H9 (cell line): Measurements from ENCODE around the gene UBAC2. TPM values are rescaled to one million over a fixed set of nuclear protein-coding genes. Genes with fewer than 3 reads are reported as not detected.

ENCODE experiments used
- DNase-seq: peaks from one replicate; pipeline ENCODE4 v3.0.0-alpha.2; 2017
- H2AFZ ChIP-seq: one replicate; pipeline ENCODE4 v1.6.1; 2013; ENCODE audit warnings: mild to moderate bottlenecking, low read length, control low read depth, moderate library complexity
- H2AK5ac ChIP-seq: 2 replicates; pipeline ENCODE4 v1.6.1; 2013; ENCODE audit warnings: low read length, control low read depth, mixed read lengths; ENCODE audit not compliant: insufficient read length
- H2BK120ac ChIP-seq: one replicate; pipeline ENCODE4 v1.6.1; 2013; ENCODE audit warnings: low read depth, mild to moderate bottlenecking, low read length, control low read depth, inconsistent platforms; ENCODE audit not compliant: poor library complexity, severe bottlenecking
- H2BK12ac ChIP-seq: 2 replicates; pipeline ENCODE4 v1.6.1; 2013; ENCODE audit warnings: low read length, control low read depth, mixed read lengths, low read depth; ENCODE audit not compliant: insufficient read length
- H2BK15ac ChIP-seq: 2 replicates; pipeline ENCODE4 v1.6.1; 2013; ENCODE audit warnings: low read depth, low read length, control low read depth
- H2BK20ac ChIP-seq: one replicate; pipeline ENCODE4 v1.6.1; 2013; ENCODE audit warnings: low read depth, mild to moderate bottlenecking, low read length, control low read depth, inconsistent platforms; ENCODE audit not compliant: poor library complexity, severe bottlenecking
- H2BK5ac ChIP-seq: 2 replicates; pipeline ENCODE4 v1.6.1; 2013; ENCODE audit warnings: low read length, control low read depth, mixed read lengths; ENCODE audit not compliant: insufficient read length
- H3K14ac ChIP-seq: 2 replicates; pipeline ENCODE4 v1.6.1; 2013; ENCODE audit warnings: low read length, control low read depth; ENCODE audit not compliant: insufficient read depth
- H3K18ac ChIP-seq: 2 replicates; pipeline ENCODE4 v1.6.1; 2013; ENCODE audit warnings: low read depth, mild to moderate bottlenecking, mixed read lengths, low read length, control low read depth; ENCODE audit not compliant: insufficient read length
- H3K23ac ChIP-seq: 2 replicates; pipeline ENCODE4 v1.6.1; 2013; ENCODE audit warnings: low read length, control low read depth, mixed read lengths, low read depth; ENCODE audit not compliant: insufficient read length
- H3K23me2 ChIP-seq: 2 replicates; pipeline ENCODE4 v1.6.1; 2013; ENCODE audit warnings: low read depth, mild to moderate bottlenecking, mixed read lengths, low read length, control low read depth; ENCODE audit not compliant: insufficient read length, poor library complexity, severe bottlenecking
- H3K27ac ChIP-seq: 2 replicates; pipeline ENCODE4 v1.5.1; 2013; ENCODE audit warnings: low read length, control low read depth, mixed read lengths, low read depth; ENCODE audit not compliant: insufficient read length
- H3K27me3 ChIP-seq: 2 replicates; pipeline ENCODE4 v1.6.1; 2013; ENCODE audit warnings: low read length, control low read depth, inconsistent platforms; ENCODE audit not compliant: insufficient read depth
- H3K4ac ChIP-seq: 2 replicates; pipeline ENCODE4 v1.6.1; 2013; ENCODE audit warnings: low read depth, mild to moderate bottlenecking, control low read depth, inconsistent platforms, low read length, moderate library complexity
- H3K4me1 ChIP-seq: 2 replicates; pipeline ENCODE4 v1.6.1; 2013; ENCODE audit warnings: low read length, control low read depth, inconsistent platforms; ENCODE audit not compliant: insufficient read depth
- H3K4me2 ChIP-seq: 2 replicates; pipeline ENCODE4 v1.6.1; 2013; ENCODE audit warnings: low read length, control low read depth, mixed read lengths; ENCODE audit not compliant: insufficient read length, insufficient read depth
- H3K56ac ChIP-seq: 2 replicates; pipeline ENCODE4 v1.6.1; 2013; ENCODE audit warnings: low read depth, mild to moderate bottlenecking, mixed read lengths, low read length, control low read depth; ENCODE audit not compliant: insufficient read length
- H3K79me1 ChIP-seq: 2 replicates; pipeline ENCODE4 v1.6.1; 2013; ENCODE audit warnings: low read depth, mild to moderate bottlenecking, moderate library complexity, low read length, control low read depth, inconsistent platforms; ENCODE audit not compliant: insufficient read depth, poor library complexity, severe bottlenecking
- H3K79me2 ChIP-seq: 2 replicates; pipeline ENCODE4 v1.6.1; 2013; ENCODE audit warnings: low read length, control low read depth, inconsistent platforms; ENCODE audit not compliant: insufficient read depth
- H3K9ac ChIP-seq: 2 replicates; pipeline ENCODE4 v1.6.1; 2013; ENCODE audit warnings: low read length, control low read depth, mixed read lengths; ENCODE audit not compliant: insufficient read length; ENCODE audit errors: extremely low read depth
- H3K9me3 ChIP-seq: one replicate; pipeline ENCODE4 v1.6.1; 2013; ENCODE audit warnings: low read depth, low read length, inconsistent platforms; ENCODE audit not compliant: control insufficient read depth
- H3T11ph ChIP-seq: one replicate; pipeline ENCODE4 v1.6.1; 2013; ENCODE audit warnings: mild to moderate bottlenecking, low read length, control low read depth, inconsistent platforms
- H4K20me1 ChIP-seq: one replicate; pipeline ENCODE4 v1.6.1; 2013; ENCODE audit not compliant: control insufficient read depth, insufficient read length, insufficient read depth
- H4K5ac ChIP-seq: 2 replicates; pipeline ENCODE4 v1.6.1; 2013; ENCODE audit warnings: low read depth, mild to moderate bottlenecking, mixed read lengths, low read length, control low read depth; ENCODE audit not compliant: insufficient read length
- H4K8ac ChIP-seq: replicated peaks from 2 replicates; pipeline ENCODE4 v1.6.1; 2013; ENCODE audit warnings: low read length, control low read depth, mixed read lengths, low read depth; ENCODE audit not compliant: insufficient read length
- H4K91ac ChIP-seq: 2 replicates; pipeline ENCODE4 v1.6.1; 2013; ENCODE audit warnings: low read depth, mild to moderate bottlenecking, moderate library complexity, mixed read lengths, low read length, control low read depth; ENCODE audit not compliant: insufficient read length
- H3K27ac Mint-ChIP-seq, 3 experiments: 2 replicates in 2 of 3; 3 replicates in 1 of 3; pipeline ENCODE4 v1.8.0; 2020 to 2021; ENCODE audit warnings: mixed read lengths in 3 of 3, mild to moderate bottlenecking in 1 of 3, moderate library complexity in 1 of 3
- H3K27me3 Mint-ChIP-seq: 2 replicates; pipeline ENCODE4 v1.8.0; 2021; ENCODE audit warnings: low read depth, mild to moderate bottlenecking, moderate library complexity, mixed read lengths
- H3K36me3 Mint-ChIP-seq, 3 experiments: 2 replicates in 2 of 3; 3 replicates in 1 of 3; pipeline ENCODE4 v1.8.0; 2020 to 2021; ENCODE audit warnings: low read depth in 3 of 3, mixed read lengths in 3 of 3; ENCODE audit not compliant: insufficient read depth in 1 of 3
- H3K4me1 Mint-ChIP-seq, 2 experiments: 2 replicates each; pipeline ENCODE4 v1.8.0; 2020; ENCODE audit warnings: mixed read lengths in 2 of 2
- H3K4me3 Mint-ChIP-seq, 2 experiments: 2 replicates in 1 of 2; 3 replicates in 1 of 2; pipeline ENCODE4 v1.8.0; 2020 to 2021; ENCODE audit warnings: mild to moderate bottlenecking in 2 of 2, mixed read lengths in 2 of 2, moderate library complexity in 1 of 2
- H3K9me3 Mint-ChIP-seq, 2 experiments: 2 replicates in 1 of 2; 3 replicates in 1 of 2; pipeline ENCODE4 v1.8.0; 2020; ENCODE audit warnings: mild to moderate bottlenecking in 2 of 2, mixed read lengths in 2 of 2, moderate library complexity in 1 of 2
- WGBS: extraction: QIAGEN DNeasy Blood & Tissue Kit; methylation state at CpG from one replicate; pipeline ENCODE4 v1.1.7; 2013; ENCODE audit warnings: missing lambda C conversion rate, low lambda C conversion rate, mixed read lengths; ENCODE audit not compliant: insufficient read length; ENCODE audit errors: extremely low coverage; 5-methylcytosine and 5-hydroxymethylcytosine counted together
- total RNA-seq: library from RNA; stranded (reverse); gene quantifications from 2 replicates; pipeline ENCODE4 v1.2.1, GENCODE V29; 2021
- TF ChIP-seq, protein P1 (sequence below): fragments of 200-600 bp; sonication (generic); conservative IDR thresholded peaks from 3 replicates; pipeline ENCODE4 v1.8.0; 2021; ENCODE audit warnings: antibody characterized with exemption, mild to moderate bottlenecking

The UBAC2 gene
- total RNA-seq, 1 experiment from 2014 or later = 52.3 TPM

DNA sequence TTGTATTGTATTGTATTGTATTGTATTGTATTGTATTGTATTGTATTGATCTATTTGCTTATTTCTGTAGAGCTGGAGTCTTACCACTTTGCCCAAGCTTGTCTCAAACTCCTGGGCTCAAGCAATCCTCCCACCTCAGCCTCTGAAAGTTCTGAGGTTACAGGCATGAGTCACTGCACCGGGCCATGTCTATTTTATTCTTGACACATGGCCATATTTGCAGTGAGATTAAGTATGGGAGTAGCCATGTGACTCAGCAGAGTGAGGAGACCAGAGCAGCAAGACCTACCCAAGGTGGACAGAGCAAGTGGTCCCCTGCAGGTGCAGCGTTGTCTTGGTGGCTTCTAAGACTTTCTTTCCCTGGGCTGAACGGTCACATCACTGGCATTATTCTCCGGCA, 49.1 kb upstream of the UBAC2 start:
- no peak overlapping the region for H3K14ac ChIP-seq
- no peaks in the 10 kb centered on the region for H4K20me1 ChIP-seq
- no peaks in the 10 kb centered on the region for H3K4me1 Mint-ChIP-seq
- no peak overlapping the region for H2AK5ac ChIP-seq
- H3K9me3 Mint-ChIP-seq = no peaks in the 10 kb centered on the region
- no peaks in the 10 kb centered on the region for H3K27me3 ChIP-seq
- no peak overlapping the region for H3T11ph ChIP-seq
- no peak for DNase-seq
- no peaks in the 10 kb centered on the region for H3K4me1 ChIP-seq
- H3K4me2 ChIP-seq = no peak overlapping the region
- WGBS = no CpG with 5 or more reads among the region's 4 CpGs
- H3K27me3 Mint-ChIP-seq = no peaks in the 10 kb centered on the region
- no peak overlapping the region for H2BK12ac ChIP-seq
- no peak overlapping the region for H2BK15ac ChIP-seq
- no peaks in the 10 kb centered on the region for H3K9me3 ChIP-seq
- H2BK120ac ChIP-seq = no peak overlapping the region
- H2AFZ ChIP-seq = no peak overlapping the region
- no peak overlapping the region for H3K56ac ChIP-seq
- no peaks in the 10 kb centered on the region for H3K23me2 ChIP-seq
- H2BK5ac ChIP-seq = no peak overlapping the region
- H2BK20ac ChIP-seq = no peak overlapping the region
- H3K79me1 ChIP-seq = no peaks in the 10 kb centered on the region
- no peaks in the 10 kb centered on the region for H3K79me2 ChIP-seq
- H4K91ac ChIP-seq = no peak overlapping the region
- TF ChIP-seq, protein P1, sequence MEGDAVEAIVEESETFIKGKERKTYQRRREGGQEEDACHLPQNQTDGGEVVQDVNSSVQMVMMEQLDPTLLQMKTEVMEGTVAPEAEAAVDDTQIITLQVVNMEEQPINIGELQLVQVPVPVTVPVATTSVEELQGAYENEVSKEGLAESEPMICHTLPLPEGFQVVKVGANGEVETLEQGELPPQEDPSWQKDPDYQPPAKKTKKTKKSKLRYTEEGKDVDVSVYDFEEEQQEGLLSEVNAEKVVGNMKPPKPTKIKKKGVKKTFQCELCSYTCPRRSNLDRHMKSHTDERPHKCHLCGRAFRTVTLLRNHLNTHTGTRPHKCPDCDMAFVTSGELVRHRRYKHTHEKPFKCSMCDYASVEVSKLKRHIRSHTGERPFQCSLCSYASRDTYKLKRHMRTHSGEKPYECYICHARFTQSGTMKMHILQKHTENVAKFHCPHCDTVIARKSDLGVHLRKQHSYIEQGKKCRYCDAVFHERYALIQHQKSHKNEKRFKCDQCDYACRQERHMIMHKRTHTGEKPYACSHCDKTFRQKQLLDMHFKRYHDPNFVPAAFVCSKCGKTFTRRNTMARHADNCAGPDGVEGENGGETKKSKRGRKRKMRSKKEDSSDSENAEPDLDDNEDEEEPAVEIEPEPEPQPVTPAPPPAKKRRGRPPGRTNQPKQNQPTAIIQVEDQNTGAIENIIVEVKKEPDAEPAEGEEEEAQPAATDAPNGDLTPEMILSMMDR = no peak
- no peaks in the 10 kb centered on the region for H3K36me3 Mint-ChIP-seq
- H3K18ac ChIP-seq = no peak overlapping the region
- no peak overlapping the region for H3K4ac ChIP-seq
- no peak overlapping the region for H3K4me3 Mint-ChIP-seq
- no peak overlapping the region for H3K27ac Mint-ChIP-seq
- H3K9ac ChIP-seq = no peak overlapping the region
- no peak overlapping the region for H3K23ac ChIP-seq
- no peak overlapping the region for H4K5ac ChIP-seq
- H4K8ac ChIP-seq = no peak overlapping the region
- H3K27ac ChIP-seq = no peak overlapping the region
